PFSK-1 (cell line): ENCODE results near the gene LYRM1.

ENCODE experiments used
- FOXP2 ChIP-seq: optimal IDR thresholded peaks from 2 replicates; pipeline ENCODE3; 2011; ENCODE audit warnings: borderline replicate concordance, control low read depth, inconsistent platforms; ENCODE audit not compliant: insufficient read depth; ENCODE audit errors: extremely low read length, extremely low read depth
- POLR2AphosphoS5 ChIP-seq: IDR thresholded peaks from 2 replicates; pipeline ENCODE4 v1.6.1; 2012; ENCODE audit warnings: low read depth, mild to moderate bottlenecking, control low read depth, low read length, moderate library complexity
- REST ChIP-seq, 2 experiments: IDR thresholded peaks; 2 replicates each; pipeline versions ENCODE4 v1.6.1 to v1.8.0; 2011 to 2012; ENCODE audit warnings: low read depth in 2 of 2, low read length in 2 of 2, control low read depth in 1 of 2, inconsistent platforms in 1 of 2, mild to moderate bottlenecking in 1 of 2, moderate library complexity in 1 of 2; ENCODE audit not compliant: insufficient read depth in 1 of 2
- SIN3A ChIP-seq: IDR thresholded peaks from 2 replicates; pipeline ENCODE4 v1.6.1; 2012; ENCODE audit warnings: mild to moderate bottlenecking, low read length, moderate library complexity, borderline replicate concordance; ENCODE audit not compliant: insufficient read depth
- TAF1 ChIP-seq: IDR thresholded peaks from 2 replicates; pipeline ENCODE4 v1.6.1; 2012; ENCODE audit warnings: low read length, control low read depth, borderline replicate concordance; ENCODE audit not compliant: insufficient read depth

Gene LYRM1

DNA sequence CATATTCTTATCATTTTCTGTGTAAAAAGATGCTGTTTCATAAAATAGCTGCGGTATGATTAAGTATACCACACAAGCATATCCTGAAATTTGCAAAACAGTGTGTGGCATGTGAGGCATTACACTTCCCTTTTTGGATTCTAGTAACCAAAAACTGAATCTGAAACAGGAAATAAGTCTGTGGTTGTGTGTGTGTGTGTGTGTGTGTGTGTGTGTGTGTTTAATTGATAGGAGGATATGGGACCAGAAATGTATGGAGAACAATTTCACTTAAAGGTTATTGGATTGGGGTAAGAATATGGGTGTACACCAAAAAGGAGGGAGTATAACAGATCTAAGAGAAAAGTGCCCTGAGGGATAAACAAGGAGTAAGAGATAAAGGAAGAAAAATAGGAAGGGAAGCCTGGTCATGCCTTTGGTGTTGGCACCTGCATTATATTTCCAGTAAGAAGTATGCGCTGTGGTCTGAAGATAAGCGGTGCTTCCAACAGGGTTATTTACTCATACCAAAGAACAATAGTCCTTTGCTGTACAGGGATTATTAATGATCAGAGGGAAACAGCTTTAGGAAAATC, 4.0 kb downstream of the LYRM1 start:
- TF ChIP-seq SIN3A (no peak), REST (IDR thresholded peaks at IDR 0.05; ENCODE audit: insufficient read depth in 1 of 2, low read depth in 2 of 2, low read length in 2 of 2) (no peak), FOXP2 (no peak), TAF1 (no peak), POLR2AphosphoS5 (no peak)

- TF ChIP-seq FOXP2 (no peak), SIN3A (no peak), TAF1 (no peak), POLR2AphosphoS5 (no peak), REST (IDR thresholded peaks at IDR 0.05; ENCODE audit: insufficient read depth in 1 of 2, low read depth in 2 of 2, low read length in 2 of 2) (no peak)
Observed at GRCh38 chr16:20905576-20905975, 5.0 kb downstream of the LYRM1 start.

DNA sequence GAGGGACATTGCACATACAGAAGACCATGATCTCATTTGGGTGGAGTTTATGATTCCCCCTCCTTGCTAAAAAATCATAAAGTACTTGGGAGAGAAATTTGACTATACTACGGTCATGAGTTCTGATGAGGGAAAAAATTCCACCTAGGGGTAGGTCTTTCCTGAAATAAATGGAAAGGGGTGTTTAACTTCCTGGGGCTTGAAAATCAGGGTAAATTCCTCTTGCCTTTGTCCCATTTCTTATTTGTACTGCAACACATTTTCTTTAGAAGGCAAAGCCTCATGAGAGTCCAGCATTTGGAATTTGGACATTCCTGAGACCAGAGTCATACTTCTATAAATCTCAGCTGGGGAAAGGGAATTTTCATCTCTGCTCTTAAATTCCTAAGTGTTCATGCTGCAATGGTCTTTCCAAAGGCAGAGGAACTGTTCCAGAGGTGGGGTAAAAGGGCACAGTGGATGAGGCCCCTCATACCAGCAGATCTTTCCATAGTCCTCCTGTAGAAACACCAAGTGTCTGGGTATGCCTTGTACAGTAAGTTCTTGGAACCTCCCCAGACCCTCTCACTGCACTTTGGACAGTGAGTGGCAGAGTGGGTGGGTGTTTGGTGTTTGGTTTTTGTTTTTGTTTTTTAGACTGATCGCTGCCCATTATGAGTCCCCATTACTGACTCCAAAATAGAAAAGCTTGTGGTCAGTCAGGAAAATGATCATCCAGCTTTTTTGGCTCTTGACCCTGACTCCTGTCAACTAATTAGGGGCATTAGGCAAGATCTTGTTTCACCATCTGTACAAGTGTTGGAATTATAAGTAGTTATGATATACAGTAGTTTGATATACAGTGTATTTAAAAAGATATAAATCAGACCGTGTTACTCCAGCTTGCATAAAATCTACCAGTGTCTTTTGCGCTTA, 6.0 kb downstream of the LYRM1 start:
- no peak for TF ChIP-seq REST (IDR thresholded peaks at IDR 0.05; ENCODE audit: insufficient read depth in 1 of 2, low read depth in 2 of 2, low read length in 2 of 2)
- TF ChIP-seq FOXP2: no peak
- TF ChIP-seq TAF1: no peak
- no peak for TF ChIP-seq SIN3A
- TF ChIP-seq POLR2AphosphoS5: no peak

DNA sequence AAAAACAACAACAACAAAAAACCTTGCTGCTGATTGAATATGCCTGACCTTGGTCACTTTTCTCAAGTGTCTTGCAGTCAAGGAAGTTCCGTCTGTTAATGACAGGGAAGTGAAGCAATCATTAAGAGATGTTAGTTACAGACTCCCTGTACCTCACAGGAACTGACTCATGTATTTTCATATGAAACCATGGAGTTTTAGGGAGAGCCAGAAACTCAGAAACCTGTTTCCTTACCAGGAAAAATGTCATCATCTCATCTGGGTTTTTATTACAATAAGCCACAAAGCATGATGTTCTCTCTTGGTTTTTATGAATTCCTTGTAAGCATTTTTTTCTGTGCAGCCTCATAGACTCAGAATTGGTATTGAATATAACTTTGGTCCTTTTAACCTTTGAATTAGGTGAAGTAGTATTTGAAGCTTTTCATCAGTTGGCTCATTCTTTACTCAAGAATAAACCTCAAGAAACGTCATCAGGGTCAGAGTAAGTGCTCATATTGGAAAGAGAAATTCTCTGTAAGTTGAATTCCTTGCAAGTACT, 10.3 kb downstream of the LYRM1 start:
- TF ChIP-seq SIN3A (0 out of 2 replicates have a peak, but pooled peaks have one; percentile 36), FOXP2 (no peak)

GRCh38 chr16:20911361-20911760, 10.8 kb downstream of the LYRM1 start:
- TF ChIP-seq SIN3A (no peak), FOXP2 (no peak), REST (IDR thresholded peaks at IDR 0.05; ENCODE audit: insufficient read depth in 1 of 2, low read depth in 2 of 2, low read length in 2 of 2) (no peak), POLR2AphosphoS5 (no peak), TAF1 (no peak)
